ENCODE data around the gene PFKFB4. TPM values are rescaled to one million over a fixed set of nuclear protein-coding genes. Genes with fewer than 3 reads are reported as not detected.

PFKFB4 gene
- total and polyA plus RNA-seq, 2 of the 4 experiments (the other 2 are of a cell fraction) = 16.9 to 17.0 TPM

DNA sequence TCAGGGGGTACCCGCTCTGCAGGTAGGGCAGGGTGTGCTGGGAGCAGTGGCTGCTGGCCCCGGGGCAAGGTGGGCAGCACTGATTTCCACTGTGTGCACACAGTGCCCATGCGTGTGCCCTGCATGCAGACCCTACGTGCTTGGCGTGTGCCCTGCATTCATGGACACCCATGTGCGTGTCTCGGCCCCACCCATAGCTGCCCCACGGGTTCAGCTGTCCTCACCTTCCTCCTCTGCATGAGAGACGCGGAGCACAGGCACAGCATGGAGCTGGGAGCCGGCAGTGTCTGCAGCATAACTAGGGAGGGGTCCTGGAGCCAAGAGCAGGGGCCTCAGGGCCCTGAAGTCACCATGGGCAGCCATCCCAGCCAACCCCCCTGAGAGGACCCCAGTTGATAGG, 8.6 kb upstream of the PFKFB4 start:
- no peak overlapping the region for H3K9ac ChIP-seq (ENCODE audit: low read depth, low read length)
- no peak for TF ChIP-seq RCOR1 (IDR thresholded peaks at IDR 0.05; ENCODE audit: insufficient replicate concordance, low read length)
- TF ChIP-seq MXI1 (IDR thresholded peaks at IDR 0.05; ENCODE audit: borderline replicate concordance, low read depth, low read length) = no peak
- TF ChIP-seq CHD1 (IDR thresholded peaks at IDR 0.05; ENCODE audit: low read depth, low read length) = no peak
- TF ChIP-seq CEBPB (IDR thresholded peaks at IDR 0.05; ENCODE audit: low read depth, low read length) = no peak
- no peak for TF ChIP-seq RFX5 (IDR thresholded peaks at IDR 0.05; ENCODE audit: low read depth, low read length)
- TF ChIP-seq, protein P1, sequence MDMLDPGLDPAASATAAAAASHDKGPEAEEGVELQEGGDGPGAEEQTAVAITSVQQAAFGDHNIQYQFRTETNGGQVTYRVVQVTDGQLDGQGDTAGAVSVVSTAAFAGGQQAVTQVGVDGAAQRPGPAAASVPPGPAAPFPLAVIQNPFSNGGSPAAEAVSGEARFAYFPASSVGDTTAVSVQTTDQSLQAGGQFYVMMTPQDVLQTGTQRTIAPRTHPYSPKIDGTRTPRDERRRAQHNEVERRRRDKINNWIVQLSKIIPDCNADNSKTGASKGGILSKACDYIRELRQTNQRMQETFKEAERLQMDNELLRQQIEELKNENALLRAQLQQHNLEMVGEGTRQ (IDR thresholded peaks at IDR 0.05; ENCODE audit: low read depth, low read length) = no peak
- TF ChIP-seq RAD21 (IDR thresholded peaks at IDR 0.05; ENCODE audit: low read length) = no peak
- TF ChIP-seq SMC3 (IDR thresholded peaks at IDR 0.05; ENCODE audit: low read depth, low read length) = no peak
- no peak for TF ChIP-seq MAFK (IDR thresholded peaks at IDR 0.05; ENCODE audit: low read depth, low read length)
- no peak for TF ChIP-seq POLR2A (IDR thresholded peaks at IDR 0.05; ENCODE audit: low read depth, low read length)
- TF ChIP-seq, protein P2, sequence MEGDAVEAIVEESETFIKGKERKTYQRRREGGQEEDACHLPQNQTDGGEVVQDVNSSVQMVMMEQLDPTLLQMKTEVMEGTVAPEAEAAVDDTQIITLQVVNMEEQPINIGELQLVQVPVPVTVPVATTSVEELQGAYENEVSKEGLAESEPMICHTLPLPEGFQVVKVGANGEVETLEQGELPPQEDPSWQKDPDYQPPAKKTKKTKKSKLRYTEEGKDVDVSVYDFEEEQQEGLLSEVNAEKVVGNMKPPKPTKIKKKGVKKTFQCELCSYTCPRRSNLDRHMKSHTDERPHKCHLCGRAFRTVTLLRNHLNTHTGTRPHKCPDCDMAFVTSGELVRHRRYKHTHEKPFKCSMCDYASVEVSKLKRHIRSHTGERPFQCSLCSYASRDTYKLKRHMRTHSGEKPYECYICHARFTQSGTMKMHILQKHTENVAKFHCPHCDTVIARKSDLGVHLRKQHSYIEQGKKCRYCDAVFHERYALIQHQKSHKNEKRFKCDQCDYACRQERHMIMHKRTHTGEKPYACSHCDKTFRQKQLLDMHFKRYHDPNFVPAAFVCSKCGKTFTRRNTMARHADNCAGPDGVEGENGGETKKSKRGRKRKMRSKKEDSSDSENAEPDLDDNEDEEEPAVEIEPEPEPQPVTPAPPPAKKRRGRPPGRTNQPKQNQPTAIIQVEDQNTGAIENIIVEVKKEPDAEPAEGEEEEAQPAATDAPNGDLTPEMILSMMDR (conservative IDR thresholded peaks at IDR 0.05; ENCODE audit: low read depth, low read length) = no peak
- TF ChIP-seq FOS (IDR thresholded peaks at IDR 0.05; ENCODE audit: low read depth, low read length) = no peak
- peaks cover 30% of the 10 kb centered on the region for H3K9me1 ChIP-seq (ENCODE audit: insufficient read depth, low read length)
- H3K56ac ChIP-seq (ENCODE audit: extremely low read depth, insufficient read depth, low read length) = no peak overlapping the region; the same call in 1 of the 2 replicates
- H3K4me1 ChIP-seq (ENCODE audit: control insufficient read depth, insufficient read depth, low read length) = peaks cover 31% of the 10 kb centered on the region
- H4K91ac ChIP-seq (ENCODE audit: insufficient read depth, low read depth, low read length) = 0 out of 2 replicates have a peak overlapping the region, but pooled peaks have one; percentile 47
- H3K18ac ChIP-seq (ENCODE audit: low read depth, low read length) = no peak overlapping the region
- peak overlapping the region; percentile 99; the same call in 1 of the 2 replicates for H2AK5ac ChIP-seq (ENCODE audit: low read depth, low read length)
- dilution Hi-C loops (cut with HindIII; ENCODE audit: low sequenced_read_pairs, unreplicated experiment) (no loop called here), in situ Hi-C loops (cut with MboI; ENCODE audit: low sequenced_read_pairs) (no loop called here), intact Hi-C loops (cut with micrococcal nuclease) (no loop called here)
- H2BK20ac ChIP-seq (ENCODE audit: low read depth, low read length) = peak overlapping the region; percentile 79; the same call in 1 of the 2 replicates
- no peak overlapping the region for H4K8ac ChIP-seq (ENCODE audit: low read depth in 2 of 2, low read length in 2 of 2)
- H3K9me3 ChIP-seq (ENCODE audit: control insufficient read depth, insufficient read depth, low read length) = no peaks in the 10 kb centered on the region
- H3K27me3 ChIP-seq (ENCODE audit: control insufficient read depth, insufficient read depth, low read length) = no peaks in the 10 kb centered on the region
- WGBS, 2 experiments (ENCODE audit: extremely low coverage in 2 of 2, insufficient read length in 1 of 2) = 100% methylated on average over 7 of the region's 11 CpGs; no CpG with 5 or more reads in 1 of the 2 experiments
- H4K20me1 ChIP-seq (ENCODE audit: insufficient read depth, low read length) = no peaks in the 10 kb centered on the region; the same call in none of the 2 replicates
- peaks cover 47% of the 10 kb centered on the region for H3K36me3 ChIP-seq (ENCODE audit: control insufficient read depth, insufficient read depth, low read length)
- no peak overlapping the region for H3K23ac ChIP-seq (ENCODE audit: low read depth, low read length)
- H2AK9ac ChIP-seq (replicated peaks; ENCODE audit: low read depth, low read length, poor library complexity) = peak overlapping the region; percentile 94
- H3K4me3 ChIP-seq (ENCODE audit: insufficient read depth, low read depth, low read length) = no peak overlapping the region
- no peak for DNase-seq
- ChIA-PET CTCF (no interaction called here), POLR2A (ENCODE audit: unreplicated experiment) (no interaction called here)
- no peak overlapping the region for H3K4me2 ChIP-seq (ENCODE audit: low read depth, low read length)
- ATAC-seq (ENCODE audit: low read depth) = no peak
- H3K14ac ChIP-seq (replicated peaks; ENCODE audit: low read depth, low read length) = no peak overlapping the region; the same call in 1 of the 2 replicates
- H3K79me1 ChIP-seq (ENCODE audit: low read depth in 1 of 2, low read length in 2 of 2) = peaks cover 5 to 44% of the 10 kb centered on the region in 2 experiments; a peak in 3 of 4 replicates
- no peak overlapping the region for H2BK15ac ChIP-seq (ENCODE audit: low read depth, low read length)
- H3K27ac ChIP-seq (ENCODE audit: insufficient read depth, low read length) = no peak overlapping the region; the same call in 1 of the 2 replicates
- H4K5ac ChIP-seq (ENCODE audit: low read depth, low read length) = no peak overlapping the region
- BruUV-seq (replicated peaks) = no TSS peak
- H3K4ac ChIP-seq (ENCODE audit: low read depth, low read length) = peak overlapping the region; percentile 89; the same call in 1 of the 2 replicates
- peak overlapping the region; percentile 77 for H2BK120ac ChIP-seq (ENCODE audit: low read depth, low read length)
- H2AFZ ChIP-seq (replicated peaks; ENCODE audit: low read length, poor library complexity) = no peak overlapping the region
- peak overlapping the region; percentile 89 for H2BK5ac ChIP-seq (ENCODE audit: low read depth, low read length, poor library complexity, severe bottlenecking)
